Kidney (tissue), 14 donors: ENCODE measurements around the gene BRD2. TPM values are rescaled to one million over a fixed set of nuclear protein-coding genes. Genes with fewer than 3 reads are reported as not detected.

Experiments
- DNase-seq, 5 donors: peaks; one replicate each; pipeline ENCODE4 v3.0.0-alpha.2; 2013 to 2020
- FAIRE-seq: peaks from 2 replicates; lab custom pipeline; 2012; peaks lifted over from hg19 to GRCh38; lab: Jason Lieb, UNC
- H3K27ac ChIP-seq, 2 donors: one replicate each; pipeline ENCODE4 v1.7.0; 2013; ENCODE audit warnings: low read depth in 2 of 2, low read length in 2 of 2, inconsistent platforms in 1 of 2
- H3K27me3 ChIP-seq: one replicate; pipeline ENCODE4 v1.7.1; 2013; ENCODE audit warnings: low read length, inconsistent platforms; ENCODE audit not compliant: control insufficient read depth, insufficient read depth
- H3K36me3 ChIP-seq, 3 donors: one replicate each; pipeline versions ENCODE4 v1.7.0 to v1.7.1; 2013; ENCODE audit warnings: low read length in 3 of 3, control low read depth in 1 of 3, inconsistent platforms in 1 of 3; ENCODE audit not compliant: insufficient read depth in 3 of 3, control insufficient read depth in 2 of 3
- H3K4me1 ChIP-seq, 3 donors: one replicate each; pipeline versions ENCODE4 v1.7.0 to v1.7.1; 2013; ENCODE audit warnings: low read length in 3 of 3, inconsistent platforms in 1 of 3, low read depth in 1 of 3; ENCODE audit not compliant: control insufficient read depth in 2 of 3, insufficient read depth in 2 of 3
- H3K4me3 ChIP-seq, 3 donors: one replicate each; pipeline versions ENCODE4 v1.7.0 to v1.8.1; 2013; ENCODE audit warnings: low read length in 3 of 3, control low read depth in 1 of 3, inconsistent platforms in 1 of 3
- H3K9ac ChIP-seq, 3 donors: one replicate each; pipeline versions ENCODE4 v1.7.0 to v1.7.1; 2013; ENCODE audit warnings: low read length in 3 of 3, control low read depth in 1 of 3, inconsistent platforms in 1 of 3
- H3K9me3 ChIP-seq, 3 donors: one replicate each; pipeline versions ENCODE4 v1.7.0 to v1.7.1; 2013; ENCODE audit warnings: low read length in 3 of 3, control low read depth in 1 of 3, inconsistent platforms in 1 of 3; ENCODE audit not compliant: control insufficient read depth in 2 of 3, insufficient read depth in 1 of 3
- intact Hi-C: fragments of 100-400 bp; cut with DNase I; formaldehyde crosslinking; loops from one replicate; pipeline ENCODE4 v1.11.1; 2022
- polyA plus RNA-seq: library from polyadenylated mRNA; stranded (reverse); fragments of 350-450 nt; fragmentation: Illumina TruSeq; extraction: RNeasy Lipid Tissue Mini Kit (QIAGEN cat#74804); gene quantifications from one replicate; pipeline ENCODE4 v1.2.3, GENCODE V29; 2014; ENCODE audit warnings: low read depth, low replicate concordance; ENCODE audit not compliant: insufficient read depth
- total RNA-seq: library from RNA; stranded (reverse); fragmentation: NEBNext Ultra II Directional; extraction: Animal tissue kit (Norgen Biotek cat#: 25700); gene quantifications from one replicate; pipeline ENCODE4 v1.2.1, GENCODE V29; 2021
- TF ChIP-seq, protein P1 (sequence below): IDR thresholded peaks from 3 replicates; pipeline ENCODE4 v1.5.1; 2012; ENCODE audit warnings: mild to moderate bottlenecking, moderate library complexity, borderline replicate concordance; ENCODE audit not compliant: insufficient read depth; ENCODE audit errors: extremely low read depth
- donor health status: control.
- donor health status: control.
- donor health status: control.
- donor health status: control.
- donor health status: control.
- donor health status: DM: yes; HTN: yes; CAD: no.
- donor health status: Normal renal cell carcinoma (clear cell type).

Gene BRD2
- total and polyA plus RNA-seq, 2 donors from 2014 or later: 73.9 to 184 TPM

DNA sequence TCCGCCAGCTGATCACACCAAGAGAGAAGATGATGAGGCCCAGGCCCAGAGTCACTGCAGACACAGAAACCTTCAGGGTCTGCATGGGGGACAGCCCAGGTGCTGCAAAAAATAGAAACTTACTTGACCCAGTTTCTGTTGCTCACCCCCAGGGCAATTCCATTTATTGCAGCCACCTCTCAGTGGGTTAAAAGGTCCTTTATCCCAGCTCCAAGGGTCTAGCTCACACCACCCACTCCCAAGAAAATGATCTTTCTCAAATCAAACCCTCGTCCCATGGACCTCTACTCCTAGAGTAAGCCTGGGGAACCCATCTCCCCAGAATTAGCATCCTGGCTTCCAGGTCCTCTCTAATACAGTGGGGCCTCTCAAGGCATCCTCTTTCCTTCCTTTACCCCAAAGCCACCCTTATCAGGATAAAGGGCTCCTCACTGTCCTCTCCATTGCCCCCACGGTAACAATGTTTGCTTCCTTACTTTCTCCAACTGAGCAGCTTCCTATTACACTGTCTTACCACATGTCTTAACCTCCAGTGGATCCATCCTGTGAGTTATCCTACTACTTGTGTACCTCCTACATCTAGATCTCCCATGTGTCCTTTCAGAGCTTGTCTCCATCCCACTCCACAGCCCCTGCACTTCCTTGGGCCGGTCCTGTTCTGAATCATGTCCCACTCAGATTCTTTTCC is 32.7 kb upstream of the BRD2 start:
- TF ChIP-seq, protein P1, sequence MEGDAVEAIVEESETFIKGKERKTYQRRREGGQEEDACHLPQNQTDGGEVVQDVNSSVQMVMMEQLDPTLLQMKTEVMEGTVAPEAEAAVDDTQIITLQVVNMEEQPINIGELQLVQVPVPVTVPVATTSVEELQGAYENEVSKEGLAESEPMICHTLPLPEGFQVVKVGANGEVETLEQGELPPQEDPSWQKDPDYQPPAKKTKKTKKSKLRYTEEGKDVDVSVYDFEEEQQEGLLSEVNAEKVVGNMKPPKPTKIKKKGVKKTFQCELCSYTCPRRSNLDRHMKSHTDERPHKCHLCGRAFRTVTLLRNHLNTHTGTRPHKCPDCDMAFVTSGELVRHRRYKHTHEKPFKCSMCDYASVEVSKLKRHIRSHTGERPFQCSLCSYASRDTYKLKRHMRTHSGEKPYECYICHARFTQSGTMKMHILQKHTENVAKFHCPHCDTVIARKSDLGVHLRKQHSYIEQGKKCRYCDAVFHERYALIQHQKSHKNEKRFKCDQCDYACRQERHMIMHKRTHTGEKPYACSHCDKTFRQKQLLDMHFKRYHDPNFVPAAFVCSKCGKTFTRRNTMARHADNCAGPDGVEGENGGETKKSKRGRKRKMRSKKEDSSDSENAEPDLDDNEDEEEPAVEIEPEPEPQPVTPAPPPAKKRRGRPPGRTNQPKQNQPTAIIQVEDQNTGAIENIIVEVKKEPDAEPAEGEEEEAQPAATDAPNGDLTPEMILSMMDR: no peak
- FAIRE-seq: no peak
- Histone ChIP-seq H3K36me3 (no peaks in the 10 kb centered on the region), H3K9ac (no peak overlapping the region), H3K4me1 (peaks cover 0 to 7% (median 0%) of the 10 kb centered on the region in 3 donors), H3K9me3 (no peaks in the 10 kb centered on the region), H3K4me3 (no peak overlapping the region), H3K27me3 (no peaks in the 10 kb centered on the region), H3K27ac (no peak overlapping the region)
- intact Hi-C loops: loop anchor here (5.0 kb wide), 1 partner anchor 47 kb away; no protein-coding TSS in a partner anchor
- no peak for DNase-seq

DNA sequence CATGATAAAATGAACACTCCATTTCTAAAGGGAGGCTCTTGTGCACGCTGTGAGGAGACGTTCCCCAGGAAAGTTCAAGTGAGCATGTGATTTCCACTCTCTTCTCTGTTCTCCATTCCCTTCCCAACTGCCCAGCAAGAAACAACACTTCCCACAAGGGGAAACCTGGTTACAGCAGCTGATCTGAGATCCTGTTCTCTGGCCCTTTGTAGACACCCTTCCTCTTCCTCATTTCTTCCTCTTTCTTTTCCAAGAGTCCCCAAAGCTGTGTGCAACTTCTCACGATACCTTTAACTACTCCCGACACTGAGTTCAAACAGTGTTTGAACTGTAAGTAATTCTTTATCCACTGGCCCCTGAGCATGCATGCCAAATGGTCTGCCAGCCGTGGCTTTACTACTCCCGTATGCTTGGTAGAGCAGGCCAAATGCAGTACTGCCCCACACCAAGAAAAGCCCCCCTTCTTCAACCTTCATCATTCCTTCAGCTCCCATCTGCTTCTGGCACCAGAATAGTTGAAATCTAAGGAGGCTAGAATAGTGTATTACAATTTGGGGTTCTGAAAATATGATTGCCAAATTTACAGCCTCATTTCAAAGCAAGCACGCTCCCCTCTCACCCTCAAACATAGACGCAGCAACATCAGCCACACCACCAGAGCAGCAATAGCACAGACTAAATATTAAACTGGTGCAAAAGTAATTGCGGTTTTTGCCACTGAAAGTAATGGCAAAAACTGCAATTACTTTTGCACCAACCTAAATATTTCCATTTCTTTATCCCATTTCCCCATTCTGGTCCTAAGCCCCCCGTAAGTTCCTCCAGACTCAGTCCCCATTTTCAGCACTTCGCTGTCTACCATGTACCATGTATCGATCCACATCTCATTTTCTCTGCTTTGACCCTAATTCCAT is 31.9 kb upstream of the BRD2 start:
- Histone ChIP-seq H3K27ac (no peak overlapping the region), H3K4me3 (no peak overlapping the region), H3K36me3 (no peaks in the 10 kb centered on the region), H3K4me1 (peaks cover 3 to 7% (median 4%) of the 10 kb centered on the region in 3 donors), H3K9me3 (no peaks in the 10 kb centered on the region), H3K9ac (no peak overlapping the region), H3K27me3 (no peaks in the 10 kb centered on the region)
- TF ChIP-seq, protein P1: no peak
- intact Hi-C loops: loop anchor here (5.0 kb wide), 1 partner anchor 46 kb away; no protein-coding TSS in a partner anchor
- FAIRE-seq: no peak
- DNase-seq: peak in 3 of 5 donors; percentile 64 to 81 (median 81)

DNA sequence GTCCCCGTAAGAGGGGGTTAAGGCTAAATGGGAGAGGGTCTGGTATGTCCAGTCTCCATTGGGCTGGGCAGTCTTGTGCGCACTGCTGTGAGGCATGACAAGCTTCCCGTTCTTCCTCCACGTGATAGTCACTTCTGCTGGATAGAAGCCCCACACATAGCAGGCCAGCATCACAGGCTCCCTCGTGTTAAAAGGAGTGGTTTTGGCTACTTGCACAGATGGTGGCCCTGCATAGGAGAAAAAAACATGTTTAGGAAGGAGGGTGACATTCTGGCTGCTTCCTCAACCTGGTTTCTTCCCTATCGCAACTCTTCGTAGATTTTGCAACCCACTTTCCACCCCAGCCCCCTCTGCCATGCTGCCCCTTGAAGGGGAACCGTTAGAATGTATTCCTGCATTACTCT is 31.2 kb upstream of the BRD2 start:
- FAIRE-seq (no peak), DNase-seq (no peak)
- intact Hi-C loops: loop anchor here (5.0 kb wide), 1 partner anchor 45 kb away; no protein-coding TSS in a partner anchor
- Histone ChIP-seq H3K27me3 (no peaks in the 10 kb centered on the region), H3K4me1 (peaks cover 3 to 7% (median 4%) of the 10 kb centered on the region in 3 donors), H3K36me3 (no peaks in the 10 kb centered on the region), H3K9me3 (no peaks in the 10 kb centered on the region), H3K4me3 (no peak overlapping the region), H3K27ac (no peak overlapping the region), H3K9ac (no peak overlapping the region)
- TF ChIP-seq, protein P1: no peak
